CD4-positive, alpha-beta T cell (primary cell): ENCODE data around the gene FOXL2. TPM values are rescaled to one million over a fixed set of nuclear protein-coding genes. Genes with fewer than 3 reads are reported as not detected.

ENCODE experiments used
- ATAC-seq: fragments of 200-7000 bp; cut with Tn5 transposase; one replicate; pipeline ENCODE4 v1.10.0; 2022; ENCODE audit warnings: mild to moderate bottlenecking; ENCODE audit not compliant: poor library complexity
- CTCF ChIA-PET: fragments of 350-600 bp; sonication (Branson Sonifier 250); formaldehyde crosslinking; loops from one replicate; lab custom pipeline; 2021; ENCODE audit warnings: antibody characterized with exemption, inconsistent platforms; lab: Charles Lee
- POLR2A ChIA-PET: fragments of 350-600 bp; sonication (Branson Sonifier 250); formaldehyde crosslinking; loops from one replicate; lab custom pipeline; 2021; ENCODE audit warnings: antibody characterized with exemption, inconsistent platforms; lab: Charles Lee
- DNase-seq, 14 experiments: peaks; one replicate each; pipeline ENCODE4 v3.0.0-alpha.2; 2013 to 2020; ENCODE audit warnings: mixed read lengths in 2 of 14
- H3K27ac ChIP-seq, 2 donors: one replicate each; pipeline versions ENCODE4 v1.5.1 to v1.7.0; 2013; ENCODE audit warnings: low read length in 2 of 2, low read depth in 1 of 2, mild to moderate bottlenecking in 1 of 2
- H3K27me3 ChIP-seq, 2 experiments: 1 replicate in 1 of 2; 2 replicates in 1 of 2; pipeline versions ENCODE4 v1.6.1 to v1.7.0; 2013; ENCODE audit warnings: low read length in 2 of 2, control low read depth in 1 of 2, mild to moderate bottlenecking in 1 of 2, moderate library complexity in 1 of 2; ENCODE audit not compliant: insufficient read depth in 2 of 2, control insufficient read depth in 1 of 2
- H3K36me3 ChIP-seq: one replicate; pipeline ENCODE4 v1.6.1; 2013; ENCODE audit warnings: low read length, control low read depth; ENCODE audit not compliant: insufficient read depth
- H3K4me1 ChIP-seq: one replicate; pipeline ENCODE4 v1.6.1; 2013; ENCODE audit warnings: low read length, control low read depth; ENCODE audit not compliant: insufficient read depth
- H3K4me3 ChIP-seq: one replicate; pipeline ENCODE4 v1.5.1; 2013; ENCODE audit warnings: mild to moderate bottlenecking, low read length, moderate library complexity
- H3K9me3 ChIP-seq, 2 experiments: 1 replicate in 1 of 2; 2 replicates in 1 of 2; pipeline versions ENCODE4 v1.6.1 to v1.7.0; 2013; ENCODE audit warnings: low read length in 2 of 2, mild to moderate bottlenecking in 2 of 2, control low read depth in 1 of 2, moderate library complexity in 1 of 2; ENCODE audit not compliant: control insufficient read depth in 1 of 2, insufficient read depth in 1 of 2
- H3K27ac Mint-ChIP-seq: one replicate; pipeline ENCODE4 v1.8.0; 2020; ENCODE audit warnings: mixed read lengths
- H3K27me3 Mint-ChIP-seq: one replicate; pipeline ENCODE4 v1.8.0; 2021; ENCODE audit warnings: mixed read lengths
- H3K36me3 Mint-ChIP-seq: one replicate; pipeline ENCODE4 v1.8.0; 2021; ENCODE audit warnings: low read depth, mixed read lengths
- H3K4me1 Mint-ChIP-seq: one replicate; pipeline ENCODE4 v1.8.0; 2021; ENCODE audit warnings: low read depth, mixed read lengths
- H3K4me3 Mint-ChIP-seq: one replicate; pipeline ENCODE4 v1.8.0; 2020; ENCODE audit warnings: mild to moderate bottlenecking, mixed read lengths
- H3K9me3 Mint-ChIP-seq: one replicate; pipeline ENCODE4 v1.8.0; 2020; ENCODE audit warnings: mixed read lengths
- CTCF ChIP-seq: fragments of 200-600 bp; IDR thresholded peaks from one replicate; pipeline ENCODE4 v1.8.0; 2022; ENCODE audit warnings: antibody characterized with exemption, mild to moderate bottlenecking
- intact Hi-C, 2 experiments: fragments of 100-400 bp; cut with DNase I in 1 of 2; cut with micrococcal nuclease in 1 of 2; formaldehyde crosslinking; loops; one replicate each; pipeline versions ENCODE4 v1.15.1 to v1.9.0; 2023 to 2025; cut with DNase I, micrococcal nuclease
- total RNA-seq, 174 experiments: library from RNA in 2 of 174; stranded (reverse) in 2 of 174; gene quantifications; one replicate each; pipeline ENCODE4 v1.2.3 and lab custom pipeline; 2021 to 2026

The FOXL2 gene
- total RNA-seq, 2 experiments from 2014 or later: not detected

GRCh38 chr3:138950006-138950644 is 3.2 kb upstream of the FOXL2 start:
- ATAC-seq: peak; percentile 55
- Mint-ChIP-seq H3K4me3 (peak overlapping the region; percentile 71), H3K36me3 (no peaks in the 10 kb centered on the region), H3K27me3 (peaks cover 83% of the 10 kb centered on the region), H3K9me3 (no peaks in the 10 kb centered on the region), H3K4me1 (peaks cover 33% of the 10 kb centered on the region), H3K27ac (no peak overlapping the region)
- ChIA-PET CTCF (interaction anchor here (1.0 kb wide), 1 partner anchor 26 kb away, joined by 3 read pairs; no protein-coding TSS in a partner anchor), POLR2A (no interaction called here)
- peaks cover 49 to 70% of the 10 kb centered on the region in 2 experiments for H3K27me3 ChIP-seq
- TF ChIP-seq CTCF: no peak
- no peaks in the 10 kb centered on the region for H3K36me3 ChIP-seq
- peaks cover 41% of the 10 kb centered on the region for H3K4me1 ChIP-seq
- DNase-seq: peak in 3 of 14 experiments; percentile 17 to 44 (median 36)
- H3K4me3 ChIP-seq: peak overlapping the region; percentile 42
- peaks cover 0 to 13% of the 10 kb centered on the region in 2 experiments for H3K9me3 ChIP-seq
- intact Hi-C loops: no loop called here
- H3K27ac ChIP-seq: no peak overlapping the region

DNA sequence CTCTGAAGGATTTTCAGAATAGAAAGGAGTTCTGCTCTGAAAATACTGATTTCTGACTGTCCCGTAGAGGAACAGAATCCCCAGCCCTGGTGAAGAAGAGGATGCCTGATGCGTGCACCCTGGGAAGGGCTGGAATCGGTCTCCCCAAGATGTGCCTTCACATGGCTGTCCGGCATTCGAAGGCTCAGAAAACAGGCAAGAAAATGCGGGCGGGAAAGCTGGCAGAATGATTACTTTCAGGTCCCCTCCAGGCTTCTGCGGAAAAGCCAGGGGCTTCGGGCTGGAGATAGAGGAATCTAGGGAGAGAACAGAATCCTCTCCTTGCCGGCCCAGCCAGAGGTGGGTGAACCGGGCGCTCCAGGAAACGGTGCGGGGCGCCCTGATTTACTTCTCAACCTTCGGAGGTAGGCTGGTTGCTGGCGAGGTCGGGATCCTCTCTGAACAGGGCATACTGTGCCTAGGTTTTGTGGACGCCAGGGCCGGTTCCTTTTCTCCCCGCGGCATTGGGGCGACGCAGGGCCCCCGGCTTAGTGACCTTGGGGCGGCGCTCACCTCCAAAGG is 2.6 kb upstream of the FOXL2 start:
- DNase-seq: no peak
- no peaks in the 10 kb centered on the region for H3K36me3 Mint-ChIP-seq
- no peaks in the 10 kb centered on the region for H3K36me3 ChIP-seq
- H3K4me1 ChIP-seq: peaks cover 47% of the 10 kb centered on the region
- H3K27ac Mint-ChIP-seq: no peak overlapping the region
- H3K4me1 Mint-ChIP-seq: peaks cover 39% of the 10 kb centered on the region
- H3K9me3 ChIP-seq: peaks cover 0 to 18% of the 10 kb centered on the region in 2 experiments
- H3K9me3 Mint-ChIP-seq: no peaks in the 10 kb centered on the region
- peak; percentile 4 for ATAC-seq
- H3K4me3 ChIP-seq: peak overlapping the region; percentile 42
- intact Hi-C loops: no loop called here
- H3K4me3 Mint-ChIP-seq: peak overlapping the region; percentile 59
- peaks cover 50 to 75% of the 10 kb centered on the region in 2 experiments for H3K27me3 ChIP-seq
- H3K27me3 Mint-ChIP-seq: peaks cover 83% of the 10 kb centered on the region
- ChIA-PET POLR2A (no interaction called here), CTCF (interaction anchor here (1.0 kb wide), 1 partner anchor 26 kb away, joined by 3 read pairs; no protein-coding TSS in a partner anchor)
- TF ChIP-seq CTCF: no peak
- H3K27ac ChIP-seq: no peak overlapping the region

- H3K27ac ChIP-seq: no peak overlapping the region
- POLR2A ChIA-PET: no interaction called here
- CTCF ChIA-PET: interaction anchor here (0.7 to 3.2 kb wide), 2 partner anchors 13 to 26 kb away, joined by 3 to 18 read pairs; no protein-coding TSS in a partner anchor
- Mint-ChIP-seq H3K36me3 (no peaks in the 10 kb centered on the region), H3K9me3 (no peaks in the 10 kb centered on the region), H3K27ac (no peak overlapping the region), H3K4me3 (peak overlapping the region; percentile 55), H3K27me3 (peaks cover 86% of the 10 kb centered on the region), H3K4me1 (peaks cover 44% of the 10 kb centered on the region)
- intact Hi-C loops: no loop called here
- ATAC-seq (no peak), DNase-seq (no peak)
- peaks cover 52% of the 10 kb centered on the region for H3K4me1 ChIP-seq
- TF ChIP-seq CTCF: no peak
- peaks cover 51 to 76% of the 10 kb centered on the region in 2 experiments for H3K27me3 ChIP-seq
- H3K9me3 ChIP-seq: peaks cover 0 to 23% of the 10 kb centered on the region in 2 experiments
- no peak overlapping the region for H3K4me3 ChIP-seq
- no peaks in the 10 kb centered on the region for H3K36me3 ChIP-seq
Observed at GRCh38 chr3:138949002-138949418, 2.1 kb upstream of the FOXL2 start.
